Esophagus muscularis mucosa (tissue), 3 donors: ENCODE results near the gene CHKA.

Experiments used
- CTCF ChIP-seq, 3 experiments: fragments of 200-600 bp in 2 of 3; fragments of 450-650 bp in 1 of 3; sonication (generic) in 2 of 3; IDR thresholded peaks; one replicate each; pipeline ENCODE4 v1.5.1; 2017 to 2019; ENCODE audit warnings: antibody characterized with exemption in 3 of 3, mild to moderate bottlenecking in 2 of 3, moderate library complexity in 1 of 3
- POLR2A ChIP-seq: fragments of 450-650 bp; IDR thresholded peaks from one replicate; pipeline ENCODE4 v1.6.1; 2017; ENCODE audit warnings: antibody characterized with exemption, moderate library complexity, mild to moderate bottlenecking, low read depth

- TF ChIP-seq CTCF (IDR thresholded peaks at IDR 0.05) (no peak), POLR2A (no peak)
Measured at GRCh38 chr11:68128682-68129327, 7.6 kb upstream of the CHKA start.
